GM12878 (cell line): ENCODE measurements around the gene CLPX. TPM values are rescaled to one million over a fixed set of nuclear protein-coding genes. Genes with fewer than 3 reads are reported as not detected.
"Not testable (repeated sequence)": the region's sequence is repeated elsewhere in the genome, so short reads cannot be mapped to it uniquely, and the experiment has no call there.

Experiments
- ATAC-seq: fragments of 200-7000 bp; cut with Tn5 transposase; 3 replicates; pipeline ENCODE4 v1.9.1; 2020; ENCODE audit warnings: mild to moderate bottlenecking, moderate library complexity
- BruUV-seq: library from RNA; stranded (reverse); fragments of 400-500 nt; replicated peaks from 2 replicates; lab custom pipeline; 2021; lab: Mats Ljungman, UMichigan
- CTCF ChIA-PET: fragments of 300-600 bp; sonication (Branson Sonifier 250); formaldehyde crosslinking; extraction: SDS; loops from one replicate; lab custom pipeline; 2021; ENCODE audit warnings: inconsistent platforms; lab: Yijun Ruan, JAX
- POLR2A ChIA-PET: fragments of 350-600 bp; formaldehyde crosslinking; extraction: SDS; loops from one replicate; lab custom pipeline; 2021; ENCODE audit warnings: inconsistent platforms; lab: Charles Lee
- RAD21 ChIA-PET: fragments of 300-600 bp; sonication (Branson Sonifier 250); formaldehyde crosslinking; loops from one replicate; lab custom pipeline; 2023; ENCODE audit warnings: antibody characterized with exemption; ENCODE audit not compliant: unreplicated experiment; lab: Charles Lee
- SMC1A ChIA-PET: fragments of 300-600 bp; sonication (Branson Sonifier 250); formaldehyde crosslinking; loops from one replicate; lab custom pipeline; 2023; ENCODE audit not compliant: unreplicated experiment, uncharacterized antibody; lab: Charles Lee
- DNase-seq: peaks from one replicate; pipeline ENCODE4 v3.0.0-alpha.2; 2011; ENCODE audit warnings: low read depth, low spot score
- FAIRE-seq: peaks from 3 replicates; lab custom pipeline; 2011; peaks lifted over from hg19 to GRCh38; lab: Jason Lieb, UNC
- H2AFZ ChIP-seq: 2 replicates; pipeline ENCODE4 v1.6.0; 2011; ENCODE audit warnings: low read depth, low read length, control low read depth; ENCODE audit not compliant: control insufficient read depth
- H3K27ac ChIP-seq: 2 replicates; pipeline ENCODE4 v1.5.1; 2011; ENCODE audit warnings: control low read depth; ENCODE audit not compliant: control insufficient read depth, insufficient read depth
- H3K27me3 ChIP-seq, 2 experiments: replicated peaks in 1 of 2; 2 replicates each; pipeline versions ENCODE4 v1.6.0 to v1.6.1; 2011; ENCODE audit warnings: low read length in 1 of 2; ENCODE audit not compliant: control insufficient read depth in 2 of 2, insufficient read depth in 2 of 2
- H3K36me3 ChIP-seq, 2 experiments: 2 replicates each; pipeline ENCODE4 v1.5.1; 2011; ENCODE audit warnings: low read length in 1 of 2; ENCODE audit not compliant: control insufficient read depth in 2 of 2, insufficient read depth in 2 of 2
- H3K4me1 ChIP-seq: 2 replicates; pipeline ENCODE4 v1.6.1; 2011; ENCODE audit warnings: mild to moderate bottlenecking, low read length, moderate library complexity, mixed read lengths; ENCODE audit not compliant: control insufficient read depth, insufficient read depth
- H3K4me2 ChIP-seq: 2 replicates; pipeline ENCODE4 v1.6.0; 2011; ENCODE audit warnings: control low read depth; ENCODE audit not compliant: control insufficient read depth, insufficient read depth
- H3K4me3 ChIP-seq: fragments of 200-600 bp; sonication (generic); 2 replicates; pipeline ENCODE4 v1.5.1; 2016
- H3K79me2 ChIP-seq: 2 replicates; pipeline ENCODE4 v1.6.0; 2011; ENCODE audit warnings: low read length; ENCODE audit not compliant: control insufficient read depth, insufficient read depth
- H3K9ac ChIP-seq: 2 replicates; pipeline ENCODE4 v1.8.0; 2011; ENCODE audit warnings: low read length, control low read depth, mixed read lengths; ENCODE audit not compliant: control insufficient read depth, insufficient read depth
- H3K9me3 ChIP-seq: replicated peaks from 3 replicates; pipeline ENCODE4 v1.5.1; 2011; ENCODE audit warnings: mild to moderate bottlenecking, low read length; ENCODE audit not compliant: control insufficient read depth, insufficient read depth
- H4K20me1 ChIP-seq: 2 replicates; pipeline ENCODE4 v1.6.0; 2011; ENCODE audit not compliant: control insufficient read depth, insufficient read depth
- HCFC1 ChIP-seq: fragments of 150-350 bp; IDR thresholded peaks from 2 replicates; pipeline ENCODE4 v1.6.1; 2014; ENCODE audit warnings: low read length
- HSF1 ChIP-seq: fragments of 150-350 bp; IDR thresholded peaks from 2 replicates; pipeline ENCODE4 v1.6.1; 2014; ENCODE audit warnings: mild to moderate bottlenecking, low read depth, low read length
- NR2C2 ChIP-seq: IDR thresholded peaks from 2 replicates; pipeline ENCODE4 v1.6.1; 2011; ENCODE audit warnings: borderline replicate concordance, low read depth; ENCODE audit not compliant: control insufficient read depth, insufficient read length
- RUNX3 ChIP-seq: IDR thresholded peaks from 2 replicates; pipeline ENCODE4 v1.6.1; 2012; ENCODE audit warnings: low read length, inconsistent platforms
- WGBS: methylation state at CpG from one replicate; pipeline ENCODE4 v1.1.6; 2016; ENCODE audit warnings: low lambda C conversion rate; ENCODE audit not compliant: insufficient replicate concordance, insufficient coverage; ENCODE audit errors: missing lambda C conversion rate; 5-methylcytosine and 5-hydroxymethylcytosine counted together
- in situ Hi-C: fragments of 300-500 bp; cut with MboI; formaldehyde crosslinking; loops from 9 replicates; pipeline ENCODE4 v1.14.3; 2018; ENCODE audit warnings: mixed read lengths
- intact Hi-C: fragments of 100-400 bp; cut with micrococcal nuclease; formaldehyde crosslinking; loops from one replicate; pipeline ENCODE4 v1.14.2; 2022; ENCODE audit not compliant: unreplicated experiment
- polyA plus RNA-seq, 11 experiments: library from polyadenylated mRNA; depleted of rRNA in 4 of 11; unstranded in 6 of 11; stranded (reverse) in 5 of 11; fragments of >200 nt; fragmentation: Nextera tagmentation in 4 of 11; fragmentation: Illumina TruSeq in 1 of 11; extraction: Ambion mirVana in 4 of 11; extraction: Trizol in 1 of 11; gene quantifications; 1 replicate in 1 of 11; 2 replicates in 10 of 11; pipeline versions ENCODE4 v1.2.1 to v1.2.3, GENCODE V29; 2011 to 2016; ENCODE audit warnings: inconsistent platforms in 2 of 11, missing spikeins in 2 of 11, low read depth in 1 of 11
- total RNA-seq, 4 experiments: library from RNA; depleted of rRNA in 3 of 4; stranded (reverse); fragments of >200 nt in 3 of 4; fragmentation: Illumina TruSeq in 1 of 4; extraction: Trizol in 1 of 4; gene quantifications; 2 replicates each; pipeline versions ENCODE4 v1.2.1 to v1.2.3, GENCODE V29; 2013 to 2021

CLPX gene
- total and polyA plus RNA-seq, 10 of the 15 experiments (the other 5 are each of a cell fraction or from before 2014, with no cell fraction given), result 10.1 to 57.4 (median 31.3) TPM

- TF ChIP-seq HSF1, result no peak
- no peak for TF ChIP-seq RUNX3
- no peak for TF ChIP-seq NR2C2
- TF ChIP-seq HCFC1, result no peak
These were observed 38.7 kb downstream of the CLPX start (continued) for GRCh38 chr15:65146438-65146837.

GRCh38 chr15:65138631-65139030 lies 46.5 kb downstream of the CLPX start:
- SMC1A ChIA-PET, H3K27me3 ChIP-seq, POLR2A ChIA-PET, H3K9me3 ChIP-seq, H3K4me3 ChIP-seq, BruUV-seq, H3K4me1 ChIP-seq, RAD21 ChIA-PET, H4K20me1 ChIP-seq, H3K27ac ChIP-seq, H3K4me2 ChIP-seq, H3K36me3 ChIP-seq, ATAC-seq, H3K9ac ChIP-seq, H2AFZ ChIP-seq, H3K79me2 ChIP-seq, intact Hi-C loops, in situ Hi-C loops, DNase-seq, FAIRE-seq: not testable (repeated sequence)
- CTCF ChIA-PET, result interaction anchor here (0.9 to 1.6 kb wide), 2 partner anchors 12 to 38 kb away, joined by 3 read pairs; no protein-coding TSS in a partner anchor
- WGBS, result 79% methylated on average over 6 of the region's 6 CpGs

GRCh38 chr15:65137893-65138292 lies 47.2 kb downstream of the CLPX start:
- H3K27me3 ChIP-seq, H3K27ac ChIP-seq, H2AFZ ChIP-seq, RAD21 ChIA-PET, H3K4me3 ChIP-seq, H3K9me3 ChIP-seq, CTCF ChIA-PET, BruUV-seq, FAIRE-seq, H4K20me1 ChIP-seq, H3K9ac ChIP-seq, ATAC-seq, in situ Hi-C loops, POLR2A ChIA-PET, H3K4me1 ChIP-seq, SMC1A ChIA-PET, H3K36me3 ChIP-seq, DNase-seq, H3K4me2 ChIP-seq, H3K79me2 ChIP-seq, intact Hi-C loops: not testable (repeated sequence)
- 95% methylated on average over 4 of the region's 4 CpGs for WGBS

GRCh38 chr15:65137089-65137488 lies 48.1 kb downstream of the CLPX start:
- in situ Hi-C loops, H3K4me1 ChIP-seq: not testable (repeated sequence)
- WGBS, result 83% methylated on average over 7 of the region's 7 CpGs

More at GRCh38 chr15:65137089-65137488, 48.1 kb downstream of the CLPX start:
- BruUV-seq, H3K4me3 ChIP-seq, POLR2A ChIA-PET, H3K27ac ChIP-seq, intact Hi-C loops, H3K9ac ChIP-seq, H3K36me3 ChIP-seq, FAIRE-seq, CTCF ChIA-PET, H3K27me3 ChIP-seq, H4K20me1 ChIP-seq, H3K79me2 ChIP-seq, ATAC-seq, H2AFZ ChIP-seq, SMC1A ChIA-PET, DNase-seq, H3K9me3 ChIP-seq, H3K4me2 ChIP-seq, RAD21 ChIA-PET: not testable (repeated sequence)
